GM21381 (cell line): ENCODE results near the gene UPK1B.
"Not testable (repeated sequence)": the region's sequence is repeated elsewhere in the genome, so short reads cannot be mapped to it uniquely, and the experiment has no call there.

ENCODE experiments used
- ATAC-seq: cut with Tn5 transposase; IDR thresholded peaks from one replicate; pipeline ENCODE4 v1.9.1; 2021; ENCODE audit warnings: mild to moderate bottlenecking, moderate library complexity; ENCODE audit not compliant: unreplicated experiment

UPK1B gene

DNA sequence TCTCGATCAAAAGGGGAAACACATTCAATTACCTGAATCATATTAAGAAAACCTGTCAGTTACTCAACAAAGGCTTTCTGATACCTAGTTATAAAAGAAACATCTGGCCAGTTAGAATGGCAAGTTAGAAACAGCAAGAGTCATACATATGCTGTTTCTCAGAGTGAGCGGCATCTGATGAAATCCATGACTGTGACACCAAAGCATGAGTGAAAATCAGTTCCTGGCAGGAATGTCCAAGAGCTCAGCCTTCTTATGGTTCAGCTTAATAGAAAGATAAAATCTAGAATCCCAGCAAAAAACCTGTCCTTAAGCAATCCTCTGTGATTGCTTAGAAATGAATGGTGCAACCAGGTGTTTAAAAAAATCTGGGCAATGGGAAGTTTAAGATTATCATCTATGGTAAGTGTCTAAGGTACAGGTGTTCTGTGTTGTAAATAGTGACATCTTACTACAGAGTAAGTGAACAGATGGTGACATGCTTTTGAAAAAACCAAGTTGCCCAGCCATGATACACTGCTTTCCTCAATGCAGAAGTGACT lies 48.5 kb downstream of the UPK1B start:
- ATAC-seq, result no peak

DNA sequence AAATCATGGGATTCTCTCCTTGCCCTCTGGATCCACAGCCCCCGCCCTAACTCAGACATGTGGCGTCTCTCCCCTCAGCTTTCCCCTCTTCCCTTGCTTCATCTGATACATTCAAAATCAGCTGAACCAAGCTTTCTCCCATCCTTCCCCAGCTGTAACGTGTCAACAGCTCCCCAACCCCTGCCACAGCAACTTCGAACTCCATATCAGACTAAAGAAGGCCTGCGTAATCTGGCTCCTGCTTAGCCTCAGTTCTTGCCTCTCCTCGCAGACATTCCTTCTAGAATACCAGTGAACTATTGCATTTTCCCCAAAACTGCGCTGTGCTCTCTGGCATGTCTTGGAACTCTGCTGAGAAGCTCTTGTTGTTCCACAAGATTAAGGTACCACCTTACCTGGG lies 49.0 kb downstream of the UPK1B start:
- ATAC-seq, result no peak

DNA sequence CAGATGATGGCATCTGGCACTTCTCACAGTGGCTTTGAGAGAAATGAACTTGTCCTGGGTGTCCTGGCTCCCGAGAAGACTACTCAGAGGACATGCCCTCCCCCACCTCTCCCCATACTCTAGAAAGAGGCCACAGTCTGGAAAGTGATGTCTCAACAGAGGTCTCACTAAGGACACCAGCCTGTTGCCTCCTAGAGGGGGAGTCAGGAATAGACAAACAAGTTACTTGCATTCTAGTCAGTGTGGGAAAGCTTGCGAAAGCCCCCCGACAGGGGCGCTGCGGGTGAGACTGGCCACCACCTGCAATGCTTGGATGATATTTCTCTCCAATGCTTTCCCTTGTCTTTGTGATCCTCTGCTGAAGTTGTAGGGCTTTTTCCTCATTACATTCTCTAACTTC lies 50.1 kb downstream of the UPK1B start:
- ATAC-seq, result no peak

DNA sequence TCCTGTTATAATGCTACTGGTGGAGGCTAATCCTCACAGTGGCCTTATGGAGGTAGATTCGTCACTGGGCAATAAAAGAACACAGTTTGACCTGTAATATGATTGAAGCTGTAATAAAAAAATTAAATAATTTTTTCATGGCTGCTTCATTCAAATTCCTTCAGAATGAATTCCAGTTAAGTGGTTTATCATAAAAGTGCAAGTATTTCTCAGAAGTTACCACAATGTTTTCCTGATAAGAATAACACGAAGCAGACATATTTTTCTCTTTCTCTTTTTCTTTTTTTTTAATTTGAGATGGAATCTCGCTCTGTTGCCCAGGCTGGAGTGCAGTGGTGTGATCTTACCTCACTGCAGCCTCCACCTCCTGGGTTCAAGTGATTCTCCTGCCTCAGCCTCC lies 51.7 kb downstream of the UPK1B start:
- ATAC-seq, result no peak

DNA sequence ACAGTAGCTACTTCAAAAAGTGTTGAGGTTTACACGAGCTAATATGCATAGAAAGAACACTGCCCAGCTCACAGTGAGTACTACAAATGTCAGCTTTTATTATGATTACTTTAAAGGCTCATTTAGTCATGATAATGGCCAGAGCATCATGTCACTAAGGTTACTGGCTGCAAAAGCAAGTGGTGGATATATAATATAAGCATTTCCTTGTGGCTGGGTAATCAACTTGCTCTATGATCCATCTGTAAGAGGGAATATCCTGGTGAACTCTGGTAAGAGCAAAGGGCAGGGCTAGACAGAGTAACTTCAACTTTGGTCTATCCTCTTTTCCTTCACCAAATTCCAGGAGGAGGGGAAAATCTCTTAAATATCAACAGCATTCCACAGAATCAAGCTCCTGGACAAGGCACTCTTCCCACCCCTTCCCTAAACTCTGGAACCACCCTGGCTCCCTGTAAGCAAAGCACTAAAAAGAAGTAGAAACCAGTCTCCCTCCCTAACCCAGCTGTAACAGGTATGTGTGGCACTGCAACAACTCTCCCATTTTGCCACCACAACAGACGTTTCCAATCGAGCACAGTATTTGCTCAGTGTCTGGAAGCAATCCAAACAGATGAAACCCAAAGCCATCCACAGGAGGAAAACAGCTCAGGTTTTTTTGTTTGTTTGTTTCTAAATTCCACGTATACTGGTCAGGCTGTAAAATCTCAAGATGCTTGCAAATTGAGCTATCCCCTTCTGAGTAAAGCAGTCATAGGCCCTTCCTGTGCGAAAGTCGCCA lies 53.9 kb downstream of the UPK1B start:
- no peak for ATAC-seq

DNA sequence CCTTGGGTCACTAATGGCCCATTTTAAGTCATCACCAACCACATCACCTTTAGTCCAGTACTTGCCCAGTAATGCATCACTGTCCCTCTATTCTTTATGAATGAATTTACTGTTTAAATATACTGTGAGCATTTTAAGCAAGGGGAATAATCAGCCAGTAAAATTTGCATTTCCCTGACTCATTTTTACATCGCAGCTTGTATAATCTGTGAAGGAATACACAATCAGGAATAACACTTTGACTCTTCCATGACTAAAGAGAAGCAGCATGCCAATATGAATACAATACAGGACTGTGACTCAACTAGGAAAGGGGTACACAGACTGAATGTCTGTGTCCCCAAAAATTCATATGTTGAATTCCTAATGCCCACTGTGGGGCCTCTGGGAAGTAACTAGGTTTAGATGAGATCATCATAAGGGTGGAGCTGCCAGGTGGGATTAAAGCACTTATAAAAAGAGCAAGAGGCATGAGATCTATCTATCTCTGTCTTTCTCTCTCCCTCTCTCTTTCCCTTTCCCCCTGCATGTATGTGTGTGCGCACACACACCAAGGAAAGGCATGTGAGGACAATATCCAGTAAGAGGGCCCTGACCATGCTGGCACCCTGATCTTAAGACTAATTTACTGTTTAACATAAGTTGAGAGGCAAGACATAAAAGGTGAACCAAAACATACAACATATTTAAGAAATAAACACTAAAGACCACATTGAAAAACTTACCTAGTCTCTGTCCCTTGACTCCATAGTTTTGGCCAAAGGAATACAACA lies 55.2 kb downstream of the UPK1B start:
- no peak for ATAC-seq

DNA sequence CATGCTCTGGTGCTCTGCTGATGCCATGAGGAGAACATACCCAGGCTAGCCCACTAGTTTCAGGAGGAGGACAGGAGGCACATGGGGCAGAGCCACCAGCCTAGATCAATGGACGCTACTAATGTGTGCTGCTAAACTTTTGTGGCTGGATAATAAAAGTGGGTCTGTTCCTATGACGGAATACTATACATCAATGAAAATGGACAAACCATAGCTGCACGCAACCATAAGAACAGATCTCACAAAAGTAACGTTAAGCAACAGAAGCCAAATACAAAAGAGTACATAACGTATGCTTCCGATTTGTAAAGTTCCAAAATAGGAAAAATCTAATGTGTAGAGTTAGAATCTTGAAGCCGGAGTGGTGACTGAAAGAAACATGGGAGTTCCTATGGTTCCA lies 55.8 kb downstream of the UPK1B start:
- no peak for ATAC-seq

DNA sequence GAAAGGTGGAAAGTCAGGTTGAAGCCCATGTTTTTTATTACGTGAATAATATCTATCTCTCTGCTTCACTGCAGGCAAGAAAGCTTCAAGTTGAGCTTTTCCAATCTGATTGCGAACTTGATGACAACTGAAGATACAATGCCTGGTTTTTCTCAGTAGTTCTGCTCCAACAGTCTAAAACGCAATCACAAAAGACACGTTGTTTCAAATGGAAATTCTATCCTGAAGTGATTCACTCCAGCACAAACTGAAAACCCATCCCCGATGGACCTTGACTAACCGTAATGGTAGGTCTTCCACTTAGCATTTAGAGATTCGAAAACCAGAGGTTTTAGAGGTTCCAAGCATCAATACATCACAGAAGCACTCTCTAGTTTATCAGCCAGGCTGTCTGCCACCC lies 56.7 kb downstream of the UPK1B start:
- ATAC-seq, result no peak

DNA sequence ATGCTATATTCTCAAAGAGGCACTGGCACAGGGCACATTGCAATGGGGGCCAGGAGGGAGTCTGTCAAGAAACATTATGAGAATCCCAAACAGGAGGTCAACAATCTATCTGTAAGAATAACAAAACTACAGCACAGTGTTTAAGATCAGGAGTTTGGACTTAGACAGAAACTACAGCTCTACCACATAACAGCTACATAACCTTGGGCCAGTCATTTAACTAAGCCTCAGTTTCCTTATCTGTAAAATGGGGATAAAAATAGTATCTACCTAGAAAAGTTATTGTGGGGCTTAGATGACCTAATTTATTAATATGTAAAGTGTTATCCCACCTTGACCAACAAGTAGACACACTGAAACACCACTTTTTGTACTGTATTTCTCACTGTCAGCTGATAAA lies 57.3 kb downstream of the UPK1B start:
- ATAC-seq, result no peak

DNA sequence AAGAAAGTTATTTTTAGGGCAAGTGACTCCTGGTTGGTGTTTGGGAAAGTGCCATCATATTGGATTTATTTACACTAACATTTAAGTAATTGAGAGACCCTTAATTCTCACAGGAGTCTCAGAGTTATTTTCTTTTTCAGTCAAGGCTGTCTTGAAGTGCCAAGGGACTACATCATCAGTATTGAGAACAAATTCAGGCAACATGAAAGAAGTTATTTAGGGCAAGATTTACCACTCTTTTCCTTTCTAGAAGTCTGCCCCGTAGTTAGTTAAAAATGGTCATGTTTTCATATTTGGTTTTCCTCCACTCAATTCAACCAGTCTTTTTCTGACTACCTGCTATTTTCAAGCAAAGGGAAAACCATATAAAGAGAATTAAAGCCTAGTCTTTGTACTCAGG lies 61.2 kb downstream of the UPK1B start:
- no peak for ATAC-seq

DNA sequence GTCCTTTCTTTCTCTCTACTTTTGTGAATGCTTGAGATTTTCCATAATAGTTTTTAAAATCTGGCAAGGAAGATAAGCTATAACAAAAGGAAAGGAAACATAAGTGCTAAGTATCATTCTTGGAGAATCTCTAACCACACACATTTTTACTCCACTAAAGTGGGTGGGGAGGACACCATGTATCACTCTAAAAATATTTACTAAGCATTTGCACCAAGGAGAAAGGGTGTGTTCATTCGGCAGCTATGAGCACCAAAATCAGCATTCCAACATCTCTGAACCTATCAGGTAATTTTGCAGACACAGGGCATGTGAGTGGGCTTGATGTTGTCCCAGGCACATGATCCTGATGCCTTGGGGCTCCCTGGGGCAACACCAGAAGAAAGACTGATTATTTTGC lies 61.8 kb downstream of the UPK1B start:
- ATAC-seq, result no peak

GRCh38 chr3:119236756-119237155 lies 63.4 kb downstream of the UPK1B start:
- ATAC-seq, result no peak

- no peak for ATAC-seq
Measured at GRCh38 chr3:119237299-119237698, 63.9 kb downstream of the UPK1B start.

DNA sequence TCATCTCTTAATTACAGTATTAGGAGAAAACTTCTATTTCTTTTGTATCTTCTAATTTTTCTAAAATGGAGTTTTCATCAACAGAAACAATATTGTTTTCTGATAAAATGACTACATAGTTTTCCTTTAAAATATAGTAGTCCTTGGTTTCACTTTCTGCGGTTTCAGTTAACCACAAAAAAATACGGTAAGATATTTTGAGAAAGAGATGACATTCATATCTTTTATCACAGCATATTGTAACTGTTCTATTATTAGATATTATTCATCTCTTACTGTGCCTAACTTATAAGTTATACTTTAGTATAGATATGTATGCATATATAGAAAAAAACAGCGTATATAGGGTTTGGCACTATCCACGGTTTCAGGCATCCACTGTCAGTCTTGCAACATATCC lies 65.0 kb downstream of the UPK1B start:
- no peak for ATAC-seq

GRCh38 chr3:119239206-119239820 lies 65.9 kb downstream of the UPK1B start:
- ATAC-seq, result no peak

- ATAC-seq, result peak; percentile 12
Measured at GRCh38 chr3:119240101-119240590, 66.7 kb downstream of the UPK1B start.

DNA sequence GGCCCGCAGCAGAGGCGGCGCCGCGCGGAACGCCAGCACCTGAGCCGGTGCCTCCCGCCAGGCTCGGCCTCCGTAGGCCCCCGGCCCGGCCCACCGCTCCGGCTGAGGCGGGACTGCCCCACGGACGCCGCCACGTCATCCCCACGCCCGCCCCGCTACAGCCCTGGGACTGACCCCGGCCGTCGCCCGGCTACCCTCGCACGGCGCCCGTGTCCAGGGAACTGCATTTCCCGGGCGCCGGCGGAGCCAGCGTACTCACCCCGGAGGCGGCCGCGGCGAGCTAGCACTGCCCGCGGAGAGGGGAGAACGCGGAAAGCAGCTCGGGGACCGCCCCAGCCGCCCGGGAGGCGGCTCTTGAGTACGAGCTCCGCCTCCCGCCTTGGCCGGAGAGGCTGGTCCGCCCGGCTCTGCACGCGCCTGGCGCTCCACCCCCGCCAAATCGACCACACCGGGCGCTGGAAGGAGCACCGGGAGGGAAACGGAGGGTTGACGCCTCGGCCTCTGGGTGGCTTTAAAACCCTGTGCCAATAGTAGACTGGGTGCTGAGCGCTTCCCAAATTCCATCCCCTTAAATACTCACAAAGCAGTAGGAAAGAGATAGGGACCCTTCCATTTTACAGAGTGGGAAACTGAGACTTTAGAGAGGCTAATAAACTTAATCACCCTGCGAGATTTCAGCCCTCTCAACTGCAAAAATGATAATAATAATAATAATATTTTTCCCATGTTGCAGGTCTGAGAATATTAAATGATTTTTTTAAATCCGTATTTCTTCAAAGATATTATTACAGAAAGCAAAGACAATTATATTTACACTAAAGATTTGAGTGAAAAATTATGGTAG lies 67.4 kb downstream of the UPK1B start, which contains the start of gene B4GALT4:
TSS of gene B4GALT4 (minus strand) at position 288 of the 844 bp plus-strand sequence. CDS start 10,779 bp downstream, outside the sequence.
- ATAC-seq, result peak; percentile 86

- ATAC-seq, result not testable (repeated sequence)
Measured at GRCh38 chr3:119242387-119243057, 69.1 kb downstream of the UPK1B start.

DNA sequence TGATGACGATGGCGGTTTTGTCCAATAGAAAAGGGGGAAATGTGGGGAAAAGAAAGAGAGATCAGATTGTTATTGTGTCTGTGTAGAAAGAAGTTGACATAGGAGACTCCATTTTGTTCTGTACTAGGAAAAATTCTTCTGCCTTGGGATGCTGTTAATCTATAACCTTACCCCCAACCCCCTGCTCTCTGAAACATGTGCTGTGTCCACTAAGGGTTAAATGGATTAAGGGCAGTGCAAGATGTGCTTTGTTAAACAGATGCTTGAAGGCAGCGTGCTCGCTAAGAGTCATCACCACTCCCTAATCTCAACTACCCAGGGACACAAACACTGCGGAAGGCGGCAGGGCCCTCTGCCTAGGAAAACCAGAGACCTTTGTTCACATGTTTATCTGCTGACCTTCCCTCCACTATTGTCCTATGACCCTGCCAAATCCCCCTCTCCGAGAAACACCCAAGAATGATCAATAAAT lies 69.7 kb downstream of the UPK1B start:
- not testable (repeated sequence) for ATAC-seq

DNA sequence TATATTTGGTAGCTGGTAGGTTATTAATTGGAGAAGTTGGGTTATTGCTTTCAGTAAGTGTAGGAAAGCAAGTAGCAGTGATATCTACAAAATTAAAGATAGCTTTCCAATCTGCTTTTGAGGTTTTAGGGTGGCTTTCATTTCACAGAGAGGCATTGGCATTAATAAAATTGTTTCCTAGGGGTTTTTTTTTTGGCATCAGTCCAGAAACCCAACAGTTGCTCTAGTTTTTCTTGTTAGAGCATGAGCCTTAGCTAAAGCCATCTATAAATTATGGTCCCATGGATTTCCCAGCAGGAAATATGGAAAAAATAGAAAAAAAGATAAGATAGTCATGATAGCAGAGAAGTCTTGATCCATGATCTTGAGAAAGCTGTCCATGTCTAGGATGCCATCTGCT lies 70.3 kb downstream of the UPK1B start:
- ATAC-seq, result no peak
